ENCODE results near the gene OBP2B. TPM values are rescaled to one million over a fixed set of nuclear protein-coding genes. Genes with fewer than 3 reads are reported as not detected.

OBP2B gene
- total and polyA plus RNA-seq, 9 of the 15 experiments (the other 6 are each of a cell fraction or from before 2014, with no cell fraction given): not detected

DNA sequence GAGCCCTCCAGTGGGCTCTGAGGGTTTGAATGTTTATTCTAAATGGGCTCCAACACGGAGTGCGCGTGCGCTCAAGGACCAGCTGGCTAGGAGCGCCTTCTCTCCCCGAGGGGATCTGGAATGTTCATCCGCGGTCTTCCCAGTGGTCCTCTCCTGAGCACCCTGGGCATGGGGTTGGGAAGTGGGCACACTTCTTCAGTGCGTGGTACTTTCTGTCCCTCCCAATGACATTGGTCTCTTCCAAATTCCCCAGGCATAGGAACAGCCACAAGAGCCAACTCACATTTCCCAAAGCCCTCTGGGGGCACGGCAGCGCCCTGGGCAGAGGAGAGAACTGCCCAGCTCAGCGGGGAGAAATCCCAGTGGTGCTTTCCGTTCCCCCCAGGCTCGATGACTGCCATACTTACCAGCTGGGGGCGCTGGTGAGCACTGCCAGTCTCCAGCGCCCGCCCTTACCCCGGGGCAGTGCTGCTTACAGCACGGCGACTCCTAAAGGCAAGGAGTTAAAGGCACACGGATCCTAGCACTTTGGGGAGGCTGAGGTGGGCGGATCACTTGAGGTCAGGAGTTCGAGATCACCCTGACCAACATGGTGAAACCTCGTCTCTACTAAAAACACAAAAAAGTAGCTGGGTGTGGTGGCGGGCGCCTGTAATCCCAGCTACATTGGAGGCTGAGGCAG is 29.9 kb upstream of the OBP2B start (continued):
- TF ChIP-seq, protein P1, sequence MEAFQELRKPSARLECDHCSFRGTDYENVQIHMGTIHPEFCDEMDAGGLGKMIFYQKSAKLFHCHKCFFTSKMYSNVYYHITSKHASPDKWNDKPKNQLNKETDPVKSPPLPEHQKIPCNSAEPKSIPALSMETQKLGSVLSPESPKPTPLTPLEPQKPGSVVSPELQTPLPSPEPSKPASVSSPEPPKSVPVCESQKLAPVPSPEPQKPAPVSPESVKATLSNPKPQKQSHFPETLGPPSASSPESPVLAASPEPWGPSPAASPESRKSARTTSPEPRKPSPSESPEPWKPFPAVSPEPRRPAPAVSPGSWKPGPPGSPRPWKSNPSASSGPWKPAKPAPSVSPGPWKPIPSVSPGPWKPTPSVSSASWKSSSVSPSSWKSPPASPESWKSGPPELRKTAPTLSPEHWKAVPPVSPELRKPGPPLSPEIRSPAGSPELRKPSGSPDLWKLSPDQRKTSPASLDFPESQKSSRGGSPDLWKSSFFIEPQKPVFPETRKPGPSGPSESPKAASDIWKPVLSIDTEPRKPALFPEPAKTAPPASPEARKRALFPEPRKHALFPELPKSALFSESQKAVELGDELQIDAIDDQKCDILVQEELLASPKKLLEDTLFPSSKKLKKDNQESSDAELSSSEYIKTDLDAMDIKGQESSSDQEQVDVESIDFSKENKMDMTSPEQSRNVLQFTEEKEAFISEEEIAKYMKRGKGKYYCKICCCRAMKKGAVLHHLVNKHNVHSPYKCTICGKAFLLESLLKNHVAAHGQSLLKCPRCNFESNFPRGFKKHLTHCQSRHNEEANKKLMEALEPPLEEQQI (IDR thresholded peaks at IDR 0.05): 0 out of 2 replicates have a peak, but pooled peaks have one; percentile 49
- no peak for TF ChIP-seq NFYB (IDR thresholded peaks at IDR 0.05; ENCODE audit: extremely low read depth, insufficient read length)
- TF ChIP-seq U2AF1 (optimal IDR thresholded peaks at IDR 0.05; ENCODE audit: low read depth, low read length): no peak
- TF ChIP-seq, protein P2, sequence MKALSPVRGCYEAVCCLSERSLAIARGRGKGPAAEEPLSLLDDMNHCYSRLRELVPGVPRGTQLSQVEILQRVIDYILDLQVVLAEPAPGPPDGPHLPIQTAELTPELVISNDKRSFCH (CRISPR knock-in tag; IDR thresholded peaks at IDR 0.05): no peak
- TF ChIP-seq, protein P2 (tag; IDR thresholded peaks at IDR 0.05): peak; percentile 80
- no peak for TF ChIP-seq RUNX1 (IDR thresholded peaks at IDR 0.05; ENCODE audit: low read depth)
- TF ChIP-seq ILF3 (IDR thresholded peaks at IDR 0.05; ENCODE audit: borderline replicate concordance): no peak
- TF ChIP-seq, protein P3, sequence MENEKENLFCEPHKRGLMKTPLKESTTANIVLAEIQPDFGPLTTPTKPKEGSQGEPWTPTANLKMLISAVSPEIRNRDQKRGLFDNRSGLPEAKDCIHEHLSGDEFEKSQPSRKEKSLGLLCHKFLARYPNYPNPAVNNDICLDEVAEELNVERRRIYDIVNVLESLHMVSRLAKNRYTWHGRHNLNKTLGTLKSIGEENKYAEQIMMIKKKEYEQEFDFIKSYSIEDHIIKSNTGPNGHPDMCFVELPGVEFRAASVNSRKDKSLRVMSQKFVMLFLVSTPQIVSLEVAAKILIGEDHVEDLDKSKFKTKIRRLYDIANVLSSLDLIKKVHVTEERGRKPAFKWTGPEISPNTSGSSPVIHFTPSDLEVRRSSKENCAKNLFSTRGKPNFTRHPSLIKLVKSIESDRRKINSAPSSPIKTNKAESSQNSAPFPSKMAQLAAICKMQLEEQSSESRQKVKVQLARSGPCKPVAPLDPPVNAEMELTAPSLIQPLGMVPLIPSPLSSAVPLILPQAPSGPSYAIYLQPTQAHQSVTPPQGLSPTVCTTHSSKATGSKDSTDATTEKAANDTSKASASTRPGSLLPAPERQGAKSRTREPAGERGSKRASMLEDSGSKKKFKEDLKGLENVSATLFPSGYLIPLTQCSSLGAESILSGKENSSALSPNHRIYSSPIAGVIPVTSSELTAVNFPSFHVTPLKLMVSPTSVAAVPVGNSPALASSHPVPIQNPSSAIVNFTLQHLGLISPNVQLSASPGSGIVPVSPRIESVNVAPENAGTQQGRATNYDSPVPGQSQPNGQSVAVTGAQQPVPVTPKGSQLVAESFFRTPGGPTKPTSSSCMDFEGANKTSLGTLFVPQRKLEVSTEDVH (IDR thresholded peaks at IDR 0.05; ENCODE audit: low read depth, partially characterized antibody): peak; percentile 41
- no peak for TF ChIP-seq ZNF232 (CRISPR knock-in tag; IDR thresholded peaks at IDR 0.05)
- TF ChIP-seq ZNF408 (CRISPR knock-in tag; IDR thresholded peaks at IDR 0.05; ENCODE audit: low read depth): no peak
- no peak for TF ChIP-seq FOXJ2 (tag; IDR thresholded peaks at IDR 0.05)
- peak; percentile 87 for TF ChIP-seq EGR1 (conservative IDR thresholded peaks at IDR 0.05)
- no peak for TF ChIP-seq ZNF121 (CRISPR knock-in tag; conservative IDR thresholded peaks at IDR 0.05)
- TF ChIP-seq SP1 (CRISPR knock-in tag; IDR thresholded peaks at IDR 0.05): peak; percentile 33
- TF ChIP-seq, protein P4, sequence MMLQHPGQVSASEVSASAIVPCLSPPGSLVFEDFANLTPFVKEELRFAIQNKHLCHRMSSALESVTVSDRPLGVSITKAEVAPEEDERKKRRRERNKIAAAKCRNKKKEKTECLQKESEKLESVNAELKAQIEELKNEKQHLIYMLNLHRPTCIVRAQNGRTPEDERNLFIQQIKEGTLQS (IDR thresholded peaks at IDR 0.05): no peak
- TF ChIP-seq, protein P4 (CRISPR knock-in tag; conservative IDR thresholded peaks at IDR 0.05): 0 out of 2 replicates have a peak, but pooled peaks have one; percentile 38

All from K562 (cell line).